H1 (cell line): Measurements from ENCODE around the gene ZRANB3. TPM values are rescaled to one million over a fixed set of nuclear protein-coding genes. Genes with fewer than 3 reads are reported as not detected.

Source experiments
- ATF3 ChIP-seq: IDR thresholded peaks from 2 replicates; pipeline ENCODE4 v1.6.1; 2011; ENCODE audit warnings: low read depth, mild to moderate bottlenecking, low read length; ENCODE audit not compliant: insufficient read depth
- BACH1 ChIP-seq: IDR thresholded peaks from 2 replicates; pipeline ENCODE4 v1.6.1; 2012; ENCODE audit warnings: low read length, improper control_type of control experiment
- BCL11A ChIP-seq, 2 experiments: IDR thresholded peaks; one replicate each; pipeline ENCODE4 v1.6.1; 2011; ENCODE audit warnings: low read depth in 2 of 2, low read length in 2 of 2, mild to moderate bottlenecking in 2 of 2
- CHD1 ChIP-seq: IDR thresholded peaks from 2 replicates; pipeline ENCODE4 v1.6.1; 2012; ENCODE audit warnings: low read depth, low read length, improper control_type of control experiment
- CREB1 ChIP-seq: IDR thresholded peaks from 2 replicates; pipeline ENCODE4 v1.6.1; 2012; ENCODE audit warnings: inconsistent platforms
- FOSL1 ChIP-seq: IDR thresholded peaks from 2 replicates; pipeline ENCODE4 v1.6.1; 2011; ENCODE audit warnings: mild to moderate bottlenecking, low read depth, low read length, moderate library complexity; ENCODE audit not compliant: insufficient read depth
- GABPA ChIP-seq: IDR thresholded peaks from 2 replicates; pipeline ENCODE4 v1.6.1; 2011; ENCODE audit warnings: mild to moderate bottlenecking, low read length, moderate library complexity, borderline replicate concordance; ENCODE audit not compliant: insufficient read depth
- HDAC6 ChIP-seq: IDR thresholded peaks from one replicate; pipeline ENCODE4 v1.7.1; 2012; ENCODE audit warnings: low read depth, mild to moderate bottlenecking, inconsistent platforms, low read length, moderate library complexity
- JUN ChIP-seq: IDR thresholded peaks from 2 replicates; pipeline ENCODE4 v1.6.1; 2011; ENCODE audit warnings: low read depth, mild to moderate bottlenecking, improper control_type of control experiment, low read length
- KDM5A ChIP-seq: fragments of 200-600 bp; IDR thresholded peaks from 2 replicates; pipeline ENCODE4 v1.7.1; 2012; ENCODE audit warnings: mild to moderate bottlenecking, low read length, inconsistent platforms, mixed read lengths
- MAX ChIP-seq: IDR thresholded peaks from 2 replicates; pipeline ENCODE4 v1.6.1; 2012; ENCODE audit warnings: inconsistent platforms
- NANOG ChIP-seq: IDR thresholded peaks from 2 replicates; pipeline ENCODE4 v1.6.1; 2011; ENCODE audit warnings: low read length, low read depth, mild to moderate bottlenecking, inconsistent platforms; ENCODE audit not compliant: insufficient read depth, poor library complexity, severe bottlenecking
- NRF1 ChIP-seq: IDR thresholded peaks from 2 replicates; pipeline ENCODE4 v1.6.1; 2011; ENCODE audit warnings: mild to moderate bottlenecking, low read depth, low read length, improper control_type of control experiment
- SAP30 ChIP-seq: fragments of 300-600 bp; sonication (generic); IDR thresholded peaks from 2 replicates; pipeline ENCODE4 v1.7.1; 2012; ENCODE audit warnings: low read length, moderate library complexity, mild to moderate bottlenecking, inconsistent platforms; ENCODE audit not compliant: insufficient read depth, insufficient replicate concordance
- SIN3A ChIP-seq, 2 experiments: IDR thresholded peaks in 1 of 2; conservative IDR thresholded peaks in 1 of 2; 2 replicates each; pipeline ENCODE4 v1.6.1; 2011 to 2012; ENCODE audit warnings: low read length in 2 of 2, improper control_type of control experiment in 1 of 2, low read depth in 1 of 2, mild to moderate bottlenecking in 1 of 2
- SIX5 ChIP-seq: IDR thresholded peaks from 2 replicates; pipeline ENCODE4 v1.6.1; 2011; ENCODE audit warnings: mild to moderate bottlenecking, low read depth, low read length
- SP4 ChIP-seq: IDR thresholded peaks from 2 replicates; pipeline ENCODE4 v1.6.1; 2012; ENCODE audit warnings: low read length, inconsistent platforms
- SUZ12 ChIP-seq: fragments of 200-600 bp; sonication (generic); IDR thresholded peaks from 2 replicates; pipeline ENCODE4 v1.6.1; 2012; ENCODE audit warnings: mild to moderate bottlenecking, inconsistent platforms, low read length, moderate library complexity, mixed read lengths
- TAF1 ChIP-seq: IDR thresholded peaks from 2 replicates; pipeline ENCODE4 v1.6.1; 2011; ENCODE audit warnings: mild to moderate bottlenecking, low read depth, low read length
- TEAD4 ChIP-seq: IDR thresholded peaks from 2 replicates; pipeline ENCODE4 v1.6.1; 2012; ENCODE audit warnings: low read depth, low read length, inconsistent platforms, mixed read lengths
- USF2 ChIP-seq: IDR thresholded peaks from 2 replicates; pipeline ENCODE4 v1.6.1; 2011; ENCODE audit warnings: low read length, improper control_type of control experiment
- polyA plus RNA-seq, 7 experiments: library from polyadenylated mRNA; depleted of rRNA in 3 of 7; stranded (reverse) in 5 of 7; unstranded in 2 of 7; fragments of >200 nt in 5 of 7; fragments of 200-250 nt in 2 of 7; gene quantifications; 1 replicate in 5 of 7; 2 replicates in 1 of 7; 4 replicates in 1 of 7; pipeline versions ENCODE4 v1.2.1 to v1.2.3, GENCODE V29; 2011 to 2013; ENCODE audit warnings: missing spikeins in 2 of 7, mixed read lengths in 2 of 7
- total RNA-seq: library from RNA; stranded (reverse); fragmentation: NEBNext Ultra II Directional; extraction: Animal tissue kit (Norgen Biotek cat#: 25700); gene quantifications from 2 replicates; pipeline ENCODE4 v1.2.1, GENCODE V29; 2021

ZRANB3 gene
- total and polyA plus RNA-seq, 2 of the 8 experiments (the other 6 are each of a cell fraction or from before 2014, with no cell fraction given), result 4.5 to 19.3 TPM

- TF ChIP-seq USF2 (no peak), BACH1 (no peak), NRF1 (no peak), ATF3 (no peak), MAX (peak; percentile 80), SIN3A (conservative IDR thresholded peaks at IDR 0.05 in 1 of 2, IDR thresholded peaks at IDR 0.05 in 1 of 2; ENCODE audit: low read depth in 1 of 2, low read length in 2 of 2) (peak; percentile 7 to 47; a peak in 1 of 4 replicates), CHD1 (no peak), JUN (no peak), FOSL1 (no peak), SAP30 (peak; percentile 65), TAF1 (peak; percentile 88), SIX5 (peak; percentile 84), GABPA (0 out of 2 replicates have a peak, but pooled peaks have one; percentile 54), CREB1 (peak; percentile 82), NANOG (no peak), KDM5A (0 out of 2 replicates have a peak, but pooled peaks have one; percentile 5), BCL11A (IDR thresholded peaks at IDR 0.05; ENCODE audit: low read depth in 2 of 2, low read length in 2 of 2) (no peak), SP4 (peak; percentile 76; the same call in 1 of the 2 replicates), HDAC6 (no peak), SUZ12 (no peak), TEAD4 (no peak)
Observed at GRCh38 chr2:135530313-135531230, at the start of gene ZRANB3 (continued).
